Middle frontal gyrus (tissue), 1 donor: ENCODE measurements around the gene SOSTDC1.
"Not testable (repeated sequence)": the region's sequence is repeated elsewhere in the genome, so short reads cannot be mapped to it uniquely, and the experiment has no call there.

Source experiments
- DNase-seq: peaks from one replicate; pipeline ENCODE4 v3.0.0-alpha.2; 2015; ENCODE audit warnings: low spot score; ENCODE audit errors: extremely low spot score

SOSTDC1 gene

GRCh38 chr7:16465469-16466361 lies at the start of gene SOSTDC1:
TSS of gene SOSTDC1 (minus strand) at chr7:16465738. CDS start at chr7:16465668, 70 bp downstream.
- DNase-seq = no peak

- no peak for DNase-seq
Observed at GRCh38 chr7:16514729-16515128, 49.2 kb upstream of the SOSTDC1 start.

DNA sequence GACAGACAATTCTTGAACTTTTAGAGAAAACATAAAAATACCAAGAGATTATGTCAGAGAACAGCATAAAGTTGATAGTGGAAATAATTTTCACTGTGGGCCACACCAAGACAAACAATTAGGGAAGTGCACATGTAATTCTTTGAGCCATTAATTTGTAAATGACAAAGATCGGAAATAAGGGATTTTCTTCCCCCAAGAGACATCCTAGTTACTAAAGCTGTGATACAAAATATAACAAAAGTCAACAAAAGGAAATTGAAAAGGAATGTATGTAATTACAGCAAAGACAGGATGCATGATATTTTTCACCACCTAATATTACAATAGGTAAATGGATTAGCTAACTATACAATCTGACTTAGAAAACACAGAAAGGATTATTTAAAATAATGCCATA lies 48.7 kb upstream of the SOSTDC1 start:
- DNase-seq = no peak

DNA sequence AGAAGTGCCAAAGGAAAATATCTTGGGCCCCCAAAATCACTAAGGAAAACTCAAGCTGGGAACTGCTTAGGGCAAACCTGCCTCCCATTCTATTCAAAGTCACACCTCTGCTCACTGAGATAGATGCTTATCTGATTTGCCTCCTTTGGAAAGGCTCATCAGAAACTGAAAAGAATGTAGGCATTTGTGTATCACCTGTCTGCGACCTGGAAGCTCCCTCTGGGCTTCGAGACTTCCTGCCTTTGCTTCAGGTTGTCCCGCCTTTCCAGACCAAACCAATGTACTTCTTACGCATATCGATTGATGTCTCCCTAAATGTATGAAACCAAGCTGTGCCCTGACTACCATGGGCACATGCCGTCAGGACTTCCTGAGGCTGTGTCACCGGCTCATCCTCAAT lies 46.6 kb upstream of the SOSTDC1 start:
- no peak for DNase-seq

DNA sequence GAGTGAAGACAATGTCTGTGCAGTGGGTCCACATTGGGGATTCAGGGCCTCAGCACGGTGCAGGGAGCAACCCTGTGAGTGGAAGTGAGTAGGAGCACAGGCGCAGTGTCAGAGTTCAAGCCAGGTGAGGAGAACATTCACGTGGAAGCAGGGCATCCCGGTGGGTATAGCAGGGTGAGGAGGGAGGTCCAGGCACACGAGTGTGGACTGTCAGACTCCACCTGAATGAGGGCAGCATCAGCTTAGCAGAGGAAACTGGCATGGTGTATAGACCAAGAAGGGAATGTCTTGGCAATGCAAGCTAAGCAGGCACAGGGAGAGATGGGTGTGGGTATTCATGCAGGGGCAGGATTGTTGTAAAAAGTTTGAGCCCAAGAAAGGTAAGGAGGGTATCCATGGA lies 45.8 kb upstream of the SOSTDC1 start:
- no peak for DNase-seq

GRCh38 chr7:16509829-16510228 lies 44.3 kb upstream of the SOSTDC1 start:
- DNase-seq = no peak

DNA sequence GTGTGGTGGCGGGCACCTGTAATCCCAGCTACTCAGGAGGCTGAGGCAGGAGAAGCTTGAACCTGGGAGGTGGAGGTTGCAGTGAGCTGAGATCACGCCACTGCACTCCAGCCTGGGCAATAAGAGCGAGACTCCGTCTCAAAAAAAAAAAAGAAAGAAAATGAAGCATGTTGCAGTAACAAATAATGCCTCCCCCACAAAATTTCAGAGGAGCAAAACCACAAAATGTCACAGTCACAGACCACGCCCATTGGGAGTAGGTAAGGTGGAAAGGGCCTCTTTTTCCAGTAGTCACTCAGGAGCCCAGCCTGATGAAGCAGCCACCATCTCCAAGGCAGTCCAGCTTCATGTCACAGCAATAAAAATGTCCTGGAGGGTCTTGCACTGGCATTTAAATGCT lies 40.9 kb upstream of the SOSTDC1 start:
- not testable (repeated sequence) for DNase-seq

GRCh38 chr7:16504019-16504418 lies 38.5 kb upstream of the SOSTDC1 start:
- no peak for DNase-seq

DNA sequence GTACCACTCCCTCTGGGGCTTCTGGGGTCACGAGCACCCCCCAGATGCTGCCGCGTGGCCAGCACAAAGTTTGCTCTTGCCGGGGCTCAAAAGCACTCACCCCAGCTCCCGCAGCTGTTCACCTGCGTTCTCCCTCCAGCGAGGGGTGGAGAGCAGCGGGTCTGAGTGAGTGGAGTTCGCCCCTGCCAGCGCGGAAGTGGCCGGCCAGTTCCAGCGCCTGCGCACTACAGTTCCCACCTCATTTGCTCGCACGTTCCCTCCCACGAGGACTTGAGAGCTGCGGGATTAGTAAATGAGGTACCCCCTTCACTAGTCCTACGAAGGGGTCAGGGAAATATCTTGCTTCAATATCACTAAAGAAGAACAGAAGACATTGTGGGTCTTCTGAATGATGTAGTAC lies 36.8 kb upstream of the SOSTDC1 start:
- no peak for DNase-seq

- DNase-seq = no peak
Observed at GRCh38 chr7:16498122-16498521, 32.6 kb upstream of the SOSTDC1 start.

- DNase-seq = no peak
Observed at GRCh38 chr7:16494955-16495719, 29.6 kb upstream of the SOSTDC1 start.

DNA sequence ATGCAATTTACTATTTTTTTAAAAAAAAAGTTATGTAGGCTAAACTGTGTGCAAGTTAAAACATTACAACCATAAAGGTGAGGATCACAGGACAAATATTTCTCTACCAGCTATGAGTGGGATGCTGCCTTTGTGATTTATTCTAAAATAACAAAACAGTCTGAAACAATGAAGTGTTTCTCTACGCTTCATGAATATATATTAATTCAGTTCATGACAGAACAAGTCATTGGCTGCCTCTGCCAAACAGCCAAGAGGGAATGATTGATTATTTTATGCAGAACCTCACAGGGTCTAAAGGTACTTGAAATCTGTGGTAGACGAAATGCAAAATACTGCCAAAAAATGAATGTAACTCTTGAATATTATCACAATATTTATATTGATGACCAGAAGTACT lies 29.0 kb upstream of the SOSTDC1 start:
- no peak for DNase-seq

DNA sequence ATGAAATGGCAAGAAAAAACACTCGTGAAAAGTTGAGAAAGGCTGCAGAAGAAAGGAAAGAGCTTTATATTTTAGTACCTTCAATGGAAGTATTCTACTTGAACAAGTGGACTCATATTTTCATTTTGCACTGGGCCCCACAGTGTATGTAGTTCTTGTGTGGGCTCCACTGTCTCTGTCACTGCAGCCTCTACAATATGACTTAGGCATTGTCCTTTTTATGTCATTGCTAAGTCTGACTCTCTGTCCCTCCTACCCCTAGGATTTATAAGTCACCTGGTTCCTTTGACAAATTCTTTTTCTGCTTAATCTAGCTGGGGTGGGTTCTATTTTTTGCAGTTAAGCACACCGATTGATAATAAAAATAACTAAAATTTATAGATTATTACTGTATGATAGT lies 27.7 kb upstream of the SOSTDC1 start:
- no peak for DNase-seq

DNA sequence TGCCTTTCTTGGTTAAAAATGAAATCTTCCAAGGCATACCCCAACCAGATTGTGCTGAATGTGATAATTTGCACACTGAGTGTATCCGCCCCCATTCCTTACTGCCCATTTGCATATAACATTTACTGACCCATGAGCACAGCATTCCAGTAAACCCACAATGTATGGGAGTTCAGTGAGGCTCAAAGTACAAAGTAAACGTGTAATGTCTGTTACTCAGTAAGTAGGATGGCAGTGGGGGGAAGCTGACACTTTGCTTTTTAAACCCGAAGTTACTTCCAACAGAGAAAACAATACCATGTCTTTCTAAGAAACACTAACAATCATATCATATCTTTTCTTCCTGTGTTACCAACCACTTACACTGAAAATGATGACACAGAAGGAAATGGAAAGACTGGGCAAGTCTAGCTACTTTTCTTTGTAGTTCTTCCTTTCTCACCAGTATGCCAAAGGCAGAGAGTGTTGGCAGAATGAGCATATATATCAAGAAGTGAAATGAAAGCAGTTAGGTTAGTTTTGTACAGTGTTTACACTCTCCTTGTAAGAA lies 27.1 kb upstream of the SOSTDC1 start:
- no peak for DNase-seq

- no peak for DNase-seq
Observed at GRCh38 chr7:16491148-16491547, 25.6 kb upstream of the SOSTDC1 start.

DNA sequence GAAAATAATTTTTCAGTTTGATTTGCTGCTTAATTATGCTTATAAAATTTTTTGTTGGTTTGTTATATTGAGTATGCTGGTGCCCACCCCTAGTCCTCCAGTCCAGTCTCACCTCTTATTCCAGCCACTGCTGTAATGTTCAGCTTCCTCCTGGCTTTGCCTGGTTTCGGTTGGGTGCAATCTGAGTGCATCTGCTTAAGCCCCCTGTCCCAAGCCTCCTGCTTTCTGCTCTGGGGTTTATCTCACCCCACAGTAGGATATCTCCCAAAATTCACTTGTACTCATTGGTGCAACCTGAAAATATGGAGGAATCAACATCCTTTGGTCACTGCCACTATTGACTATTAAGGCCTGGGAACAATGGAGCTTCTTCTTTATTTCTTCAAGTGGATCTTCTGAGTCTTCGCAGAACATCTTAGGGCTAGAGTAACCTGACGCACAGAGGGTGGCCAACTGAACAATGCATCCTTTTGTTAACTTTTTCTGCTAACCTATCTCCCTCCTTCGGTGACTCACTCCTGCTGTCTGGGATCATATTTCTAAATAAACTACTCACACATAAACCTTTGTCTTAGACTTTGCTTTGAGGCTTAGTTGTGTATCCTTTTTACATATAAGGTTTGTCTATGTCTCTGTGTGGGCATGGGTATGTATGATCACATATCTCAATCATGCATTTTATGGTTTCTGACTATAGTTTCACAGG lies 19.1 kb upstream of the SOSTDC1 start:
- DNase-seq = no peak

GRCh38 chr7:16479591-16479990 lies 14.1 kb upstream of the SOSTDC1 start:
- DNase-seq = no peak

- no peak for DNase-seq
Observed at GRCh38 chr7:16479161-16479560, 13.6 kb upstream of the SOSTDC1 start.

- no peak for DNase-seq
Observed at GRCh38 chr7:16471933-16472332, 6.4 kb upstream of the SOSTDC1 start.

- no peak for DNase-seq
Observed at GRCh38 chr7:16463949-16464715, 1.4 kb downstream of the SOSTDC1 start.

GRCh38 chr7:16463520-16463919 lies 2.0 kb downstream of the SOSTDC1 start:
- DNase-seq = no peak
